T47D (cell line): ENCODE measurements around the gene PIGN.
"Not testable (repeated sequence)": the region's sequence is repeated elsewhere in the genome, so short reads cannot be mapped to it uniquely, and the experiment has no call there.

Source experiments
- DNase-seq, 2 experiments: peaks; one replicate each; pipeline versions ENCODE4 v3.0.0 to v3.0.0-alpha.2; 2011 to 2012; ENCODE audit warnings: low read depth in 1 of 2, low spot score in 1 of 2
- JUND ChIP-seq: IDR thresholded peaks from 2 replicates; pipeline ENCODE4 v1.6.1; 2012; ENCODE audit warnings: low read depth
- in situ Hi-C: cut with HindIII; loops from 2 replicates; pipeline ENCODE4 v1.10.0; 2016; ENCODE audit warnings: low sequenced_read_pairs, low pct_unique_long_range_greater_than_20kb

Gene PIGN

GRCh38 chr18:62060820-62061219 lies 126.0 kb downstream of the PIGN start:
- in situ Hi-C loops, result no loop called here
- no peak for DNase-seq

GRCh38 chr18:62054929-62055498 lies 131.8 kb downstream of the PIGN start:
- in situ Hi-C loops, result no loop called here
- no peak for DNase-seq
- TF ChIP-seq JUND, result no peak

More at GRCh38 chr18:62060820-62061219, 126.0 kb downstream of the PIGN start:
- TF ChIP-seq JUND, result no peak

GRCh38 chr18:62048279-62048678 lies 138.6 kb downstream of the PIGN start:
- no peak for DNase-seq
- TF ChIP-seq JUND, result no peak
- in situ Hi-C loops, result no loop called here

GRCh38 chr18:62045316-62045715 lies 141.5 kb downstream of the PIGN start:
- in situ Hi-C loops, result no loop called here
- TF ChIP-seq JUND, result no peak
- DNase-seq, result no peak

GRCh38 chr18:62044490-62045000 lies 142.3 kb downstream of the PIGN start:
- DNase-seq, result no peak
- in situ Hi-C loops, result no loop called here
- no peak for TF ChIP-seq JUND

- DNase-seq, result no peak
- in situ Hi-C loops, result no loop called here
- TF ChIP-seq JUND, result no peak
These were observed 148.7 kb downstream of the PIGN start for GRCh38 chr18:62037989-62038778.

- in situ Hi-C loops, result no loop called here
- no peak for DNase-seq
- no peak for TF ChIP-seq JUND
These were observed 149.7 kb downstream of the PIGN start for GRCh38 chr18:62037012-62037742.

- DNase-seq, in situ Hi-C loops: not testable (repeated sequence)
These were observed 152.6 kb downstream of the PIGN start for GRCh38 chr18:62034286-62034685.

GRCh38 chr18:62033756-62034155 lies 153.1 kb downstream of the PIGN start:
- no peak for DNase-seq
- in situ Hi-C loops, result no loop called here
- no peak for TF ChIP-seq JUND

- in situ Hi-C loops, result no loop called here
- TF ChIP-seq JUND, result no peak
- no peak for DNase-seq
These were observed 153.6 kb downstream of the PIGN start for GRCh38 chr18:62033207-62033606.

- in situ Hi-C loops, result no loop called here
- no peak for DNase-seq
These were observed 156.5 kb downstream of the PIGN start for GRCh38 chr18:62030091-62030985.

GRCh38 chr18:62028715-62029114 lies 158.1 kb downstream of the PIGN start:
- DNase-seq, result no peak
- TF ChIP-seq JUND, result no peak
- in situ Hi-C loops, result no loop called here

More at GRCh38 chr18:62030091-62030985, 156.5 kb downstream of the PIGN start:
- no peak for TF ChIP-seq JUND
